Measurements from ENCODE around the gene STX11.
A peak's percentile ranks its signal among the peaks of the same experiment; 100 is the strongest.

The STX11 gene

DNA sequence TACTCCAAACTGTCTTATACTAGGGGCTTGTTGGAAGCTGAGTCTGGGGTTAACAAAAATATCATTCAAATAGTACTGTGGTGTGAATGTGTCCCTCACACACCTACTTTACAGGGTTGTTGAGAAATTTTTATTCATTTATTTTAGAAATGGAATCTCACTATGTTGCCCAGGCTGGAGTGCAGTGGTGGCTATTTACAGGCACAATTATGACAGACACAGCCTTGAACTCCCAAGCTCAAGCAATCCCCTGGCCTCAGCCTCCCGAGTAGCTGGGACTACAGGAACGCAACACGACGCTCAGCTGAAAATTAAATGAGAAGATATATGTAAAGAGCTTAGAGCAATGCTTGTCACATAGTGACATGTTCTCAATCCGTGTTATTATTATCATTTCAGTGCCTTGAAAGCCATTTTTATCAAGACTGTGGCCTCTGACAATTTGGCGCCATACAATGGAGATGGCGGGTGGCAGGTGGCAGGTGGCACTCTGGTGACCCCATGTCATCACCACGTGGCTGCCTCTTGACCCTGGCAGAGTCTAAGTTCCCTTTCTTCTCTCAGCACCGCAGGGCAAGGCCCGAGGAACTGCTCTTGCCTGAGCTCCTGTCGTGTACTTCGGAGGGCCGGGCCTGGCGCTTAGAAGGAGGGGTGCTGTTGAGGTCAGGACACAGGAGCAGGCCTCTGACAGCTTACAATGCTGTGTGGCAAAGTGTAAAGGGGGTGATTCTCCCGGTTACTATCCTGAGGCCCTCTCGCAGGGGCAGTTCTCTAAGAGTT, 64.5 kb downstream of the STX11 start:
- Histone ChIP-seq H3K4me1 (ENCODE audit: low read depth, poor library complexity, severe bottlenecking) (peaks cover 23% of the 10 kb centered on the region), H3K9ac (peak overlapping the region; percentile 85; the same call in 1 of the 2 replicates), H3K79me2 (ENCODE audit: insufficient read depth, low read depth) (no peaks in the 10 kb centered on the region), H3K4me3 (IDR thresholded peaks at IDR 0.05; ENCODE audit: insufficient read depth, low read depth, low read length) (no peak overlapping the region), H3K27me3 (ENCODE audit: insufficient read depth, low read depth) (no peaks in the 10 kb centered on the region), H3K36me3 (ENCODE audit: insufficient read depth) (no peaks in the 10 kb centered on the region), H3K4me2 (peak overlapping the region; percentile 93), H4K20me1 (ENCODE audit: insufficient read depth) (no peaks in the 10 kb centered on the region), H2AFZ (ENCODE audit: low read depth) (peak overlapping the region; percentile 95), H3K27ac (peak overlapping the region; percentile 97)
- TF ChIP-seq, protein P1, sequence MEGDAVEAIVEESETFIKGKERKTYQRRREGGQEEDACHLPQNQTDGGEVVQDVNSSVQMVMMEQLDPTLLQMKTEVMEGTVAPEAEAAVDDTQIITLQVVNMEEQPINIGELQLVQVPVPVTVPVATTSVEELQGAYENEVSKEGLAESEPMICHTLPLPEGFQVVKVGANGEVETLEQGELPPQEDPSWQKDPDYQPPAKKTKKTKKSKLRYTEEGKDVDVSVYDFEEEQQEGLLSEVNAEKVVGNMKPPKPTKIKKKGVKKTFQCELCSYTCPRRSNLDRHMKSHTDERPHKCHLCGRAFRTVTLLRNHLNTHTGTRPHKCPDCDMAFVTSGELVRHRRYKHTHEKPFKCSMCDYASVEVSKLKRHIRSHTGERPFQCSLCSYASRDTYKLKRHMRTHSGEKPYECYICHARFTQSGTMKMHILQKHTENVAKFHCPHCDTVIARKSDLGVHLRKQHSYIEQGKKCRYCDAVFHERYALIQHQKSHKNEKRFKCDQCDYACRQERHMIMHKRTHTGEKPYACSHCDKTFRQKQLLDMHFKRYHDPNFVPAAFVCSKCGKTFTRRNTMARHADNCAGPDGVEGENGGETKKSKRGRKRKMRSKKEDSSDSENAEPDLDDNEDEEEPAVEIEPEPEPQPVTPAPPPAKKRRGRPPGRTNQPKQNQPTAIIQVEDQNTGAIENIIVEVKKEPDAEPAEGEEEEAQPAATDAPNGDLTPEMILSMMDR (conservative IDR thresholded peaks at IDR 0.05; ENCODE audit: low read depth, low read length), result no peak

DNA sequence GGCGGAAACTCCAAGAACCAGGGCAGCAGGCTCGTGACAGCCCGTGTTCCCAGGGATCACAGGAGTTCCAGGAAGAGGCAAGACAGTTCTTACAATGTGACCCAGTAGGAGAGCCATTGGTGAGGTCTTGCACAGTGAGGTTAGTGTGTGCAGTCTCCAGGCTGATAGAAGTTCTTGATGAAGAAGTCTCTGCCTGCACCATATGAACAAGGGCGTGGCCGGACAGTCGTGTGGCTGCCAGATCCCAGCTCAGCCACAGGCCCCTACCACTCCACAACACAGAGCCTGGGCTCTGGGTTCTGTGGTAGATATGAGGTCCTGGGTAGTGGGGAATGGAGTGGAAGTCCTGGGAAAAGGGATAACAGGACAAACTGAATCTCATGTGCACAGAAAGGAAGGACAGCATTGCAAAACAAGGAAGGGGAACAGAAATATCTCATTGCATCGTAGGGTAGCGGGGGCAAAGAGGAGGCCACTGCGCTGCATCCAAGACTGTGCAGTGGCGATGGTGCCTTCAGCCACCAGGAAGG, 65.2 kb downstream of the STX11 start:
- H3K4me3 ChIP-seq (IDR thresholded peaks at IDR 0.05; ENCODE audit: insufficient read depth, low read depth, low read length), result peak overlapping the region; percentile 29
- H3K4me2 ChIP-seq, result peak overlapping the region; percentile 93
- H4K20me1 ChIP-seq (ENCODE audit: insufficient read depth), result no peaks in the 10 kb centered on the region
- H3K9ac ChIP-seq, result peak overlapping the region; percentile 85
- TF ChIP-seq, protein P1 (conservative IDR thresholded peaks at IDR 0.05; ENCODE audit: low read depth, low read length), result no peak
- H3K27me3 ChIP-seq (ENCODE audit: insufficient read depth, low read depth), result no peaks in the 10 kb centered on the region
- no peaks in the 10 kb centered on the region for H3K79me2 ChIP-seq (ENCODE audit: insufficient read depth, low read depth)
- H2AFZ ChIP-seq (ENCODE audit: low read depth), result peak overlapping the region; percentile 95
- H3K4me1 ChIP-seq (ENCODE audit: low read depth, poor library complexity, severe bottlenecking), result peaks cover 23% of the 10 kb centered on the region
- no peaks in the 10 kb centered on the region for H3K36me3 ChIP-seq (ENCODE audit: insufficient read depth)
- H3K27ac ChIP-seq, result peak overlapping the region; percentile 97

DNA sequence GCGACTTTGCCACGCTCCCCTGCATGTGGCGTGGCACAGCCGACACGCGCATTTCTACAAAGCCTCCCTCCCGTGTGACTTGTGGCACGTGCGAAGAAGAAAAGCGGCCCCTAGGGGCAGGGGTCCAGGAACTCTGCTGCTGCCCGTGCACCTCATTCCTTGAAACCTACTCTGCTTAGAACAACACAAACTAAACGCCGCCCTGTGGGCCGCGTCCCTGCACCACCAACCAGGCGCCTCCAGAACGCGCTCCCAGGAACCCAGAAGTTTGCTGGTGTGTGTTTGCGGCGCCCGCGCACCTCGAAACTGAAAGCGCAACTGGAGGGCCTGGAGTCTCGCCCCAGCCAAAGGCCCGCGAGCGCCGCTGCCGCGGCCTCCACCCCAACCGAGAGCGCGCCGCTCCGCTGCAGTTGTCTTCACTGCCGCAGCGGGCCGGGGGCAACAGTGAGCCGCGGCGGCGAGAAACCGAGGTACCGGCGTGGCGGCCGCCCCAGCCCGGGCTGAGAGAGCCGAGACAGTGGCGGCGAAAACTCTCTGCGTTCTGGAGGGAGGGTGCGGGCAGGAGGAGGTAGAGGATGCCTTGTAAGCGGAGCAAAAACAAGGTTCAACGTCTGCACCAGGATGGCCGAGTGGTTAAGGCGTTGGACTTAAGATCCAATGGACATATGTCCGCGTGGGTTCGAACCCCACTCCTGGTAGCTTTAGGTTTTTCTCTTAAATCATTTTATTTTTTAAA, 65.8 kb downstream of the STX11 start:
- H2AFZ ChIP-seq (ENCODE audit: low read depth), result peak overlapping the region; percentile 95
- H3K36me3 ChIP-seq (ENCODE audit: insufficient read depth), result no peaks in the 10 kb centered on the region
- H3K79me2 ChIP-seq (ENCODE audit: insufficient read depth, low read depth), result no peaks in the 10 kb centered on the region
- peak overlapping the region; percentile 29 for H3K4me3 ChIP-seq (IDR thresholded peaks at IDR 0.05; ENCODE audit: insufficient read depth, low read depth, low read length)
- peak overlapping the region; percentile 85 for H3K9ac ChIP-seq
- no peaks in the 10 kb centered on the region for H3K27me3 ChIP-seq (ENCODE audit: insufficient read depth, low read depth)
- no peaks in the 10 kb centered on the region for H4K20me1 ChIP-seq (ENCODE audit: insufficient read depth)
- H3K27ac ChIP-seq, result peak overlapping the region; percentile 97
- H3K4me1 ChIP-seq (ENCODE audit: low read depth, poor library complexity, severe bottlenecking), result peaks cover 23% of the 10 kb centered on the region
- H3K4me2 ChIP-seq, result peak overlapping the region; percentile 93
- TF ChIP-seq, protein P1 (conservative IDR thresholded peaks at IDR 0.05; ENCODE audit: low read depth, low read length), result peak; percentile 44

DNA sequence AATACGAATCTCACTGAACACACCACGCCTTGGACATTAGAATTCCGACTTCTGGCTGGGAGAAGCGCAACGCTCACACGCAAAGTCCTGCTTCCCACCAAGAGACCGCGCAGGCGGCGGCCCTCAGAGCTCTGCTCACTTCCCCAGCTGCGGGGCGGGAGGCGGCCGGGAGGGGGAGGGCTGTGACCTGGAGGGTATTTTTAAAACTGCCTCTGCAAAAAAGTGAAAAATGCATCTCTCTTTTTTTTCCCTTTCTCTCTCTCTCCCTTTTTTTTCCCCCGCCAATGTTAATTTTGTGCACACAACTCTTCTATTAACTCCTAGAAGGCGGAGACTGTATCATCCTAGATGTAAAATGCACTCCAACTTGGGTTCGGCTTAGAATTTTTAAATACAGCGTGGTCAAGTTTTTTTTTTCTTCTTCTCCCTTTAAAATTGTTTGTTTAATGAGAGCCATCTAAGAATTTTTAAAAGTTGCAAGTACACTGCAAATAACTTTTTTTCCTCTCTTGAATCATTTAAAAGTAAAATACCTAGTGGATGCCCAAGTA, 66.4 kb downstream of the STX11 start:
- Histone ChIP-seq H3K4me3 (IDR thresholded peaks at IDR 0.05; ENCODE audit: insufficient read depth, low read depth, low read length) (no peak overlapping the region), H3K27ac (peak overlapping the region; percentile 97), H3K36me3 (ENCODE audit: insufficient read depth) (no peaks in the 10 kb centered on the region), H2AFZ (ENCODE audit: low read depth) (peak overlapping the region; percentile 95; the same call in 1 of the 2 replicates), H3K4me2 (peak overlapping the region; percentile 93), H3K9ac (peak overlapping the region; percentile 85), H3K4me1 (ENCODE audit: low read depth, poor library complexity, severe bottlenecking) (peaks cover 23% of the 10 kb centered on the region), H3K79me2 (ENCODE audit: insufficient read depth, low read depth) (no peaks in the 10 kb centered on the region), H3K27me3 (ENCODE audit: insufficient read depth, low read depth) (no peaks in the 10 kb centered on the region), H4K20me1 (ENCODE audit: insufficient read depth) (no peaks in the 10 kb centered on the region)
- TF ChIP-seq, protein P1 (conservative IDR thresholded peaks at IDR 0.05; ENCODE audit: low read depth, low read length), result 0 out of 2 replicates have a peak, but pooled peaks have one; percentile 3
